GM18520 (cell line): Measurements from ENCODE around the gene TMEM161B.
"Not testable (repeated sequence)": the region's sequence is repeated elsewhere in the genome, so short reads cannot be mapped to it uniquely, and the experiment has no call there.

Source experiments
- ATAC-seq: cut with Tn5 transposase; IDR thresholded peaks from one replicate; pipeline ENCODE4 v1.9.1; 2021; ENCODE audit not compliant: unreplicated experiment

The TMEM161B gene

DNA sequence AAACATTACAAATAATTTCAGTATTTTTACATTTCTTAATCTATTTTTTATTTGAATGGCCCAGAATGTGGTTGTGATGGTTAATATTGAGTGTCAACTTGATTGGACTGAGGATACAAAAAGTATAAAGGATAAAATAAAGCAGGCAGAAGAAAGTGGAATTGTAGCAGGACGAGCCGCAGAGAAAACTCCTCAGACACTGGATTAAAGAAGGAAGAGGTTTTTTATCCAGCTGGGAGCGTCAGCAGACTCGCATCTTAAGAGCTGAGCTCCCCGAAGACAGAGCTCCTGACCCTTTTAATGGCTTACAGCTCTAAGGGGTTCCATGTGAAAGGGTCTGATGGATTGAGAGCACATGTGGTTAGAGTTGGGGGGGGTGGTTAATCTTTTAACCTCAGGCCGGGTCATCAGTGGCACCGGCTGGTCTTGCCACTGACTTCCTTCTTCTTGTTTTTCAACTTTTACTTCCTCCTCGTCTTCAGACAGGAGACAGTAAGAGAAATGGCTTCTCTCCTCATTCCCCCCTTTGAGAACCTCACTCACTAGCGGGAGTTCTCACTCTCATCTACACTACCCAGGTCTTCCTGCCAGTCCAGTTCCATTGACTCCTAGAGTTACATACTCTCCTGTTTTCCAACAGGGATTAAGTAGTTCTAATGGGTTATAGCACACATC, 80.0 kb downstream of the TMEM161B start:
- ATAC-seq = no peak

DNA sequence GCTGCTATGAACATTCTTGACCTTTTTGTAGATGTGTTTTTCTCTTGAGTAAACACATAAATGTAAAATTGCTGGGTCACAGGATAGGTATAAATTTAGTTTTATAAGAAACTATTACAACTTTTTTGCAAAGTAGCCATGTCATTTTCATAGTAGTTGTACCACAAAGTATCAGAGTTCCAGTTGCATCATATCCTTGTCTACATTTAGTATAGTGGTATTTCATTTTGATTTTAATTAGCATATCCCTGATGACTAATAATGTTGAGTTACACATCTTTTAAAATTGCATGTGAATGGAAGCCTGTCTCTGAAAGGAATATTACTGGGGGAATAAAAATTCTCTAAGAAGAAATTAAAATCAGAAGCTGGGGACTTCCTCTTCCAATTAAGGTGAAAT, 85.4 kb downstream of the TMEM161B start:
- no peak for ATAC-seq

DNA sequence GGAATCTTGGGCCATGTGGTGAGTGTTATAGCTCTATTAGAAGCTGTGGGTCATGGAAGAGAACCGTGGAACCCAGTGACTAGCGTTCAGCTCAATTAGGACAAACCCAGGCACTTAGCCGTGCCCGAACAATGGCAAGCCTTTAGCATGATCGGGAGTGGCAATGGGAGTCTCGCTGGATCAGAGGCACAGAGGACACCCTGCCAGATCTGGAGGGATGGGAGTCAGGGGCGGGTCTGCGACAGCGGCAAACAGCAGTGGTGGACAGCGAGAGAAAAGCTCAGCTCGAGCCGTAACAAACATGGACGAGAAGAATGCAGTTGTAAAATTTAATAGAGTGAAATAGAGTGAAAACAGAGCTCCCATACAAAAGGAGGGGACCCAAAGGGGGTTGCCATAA, 91.2 kb downstream of the TMEM161B start:
- ATAC-seq = not testable (repeated sequence)

DNA sequence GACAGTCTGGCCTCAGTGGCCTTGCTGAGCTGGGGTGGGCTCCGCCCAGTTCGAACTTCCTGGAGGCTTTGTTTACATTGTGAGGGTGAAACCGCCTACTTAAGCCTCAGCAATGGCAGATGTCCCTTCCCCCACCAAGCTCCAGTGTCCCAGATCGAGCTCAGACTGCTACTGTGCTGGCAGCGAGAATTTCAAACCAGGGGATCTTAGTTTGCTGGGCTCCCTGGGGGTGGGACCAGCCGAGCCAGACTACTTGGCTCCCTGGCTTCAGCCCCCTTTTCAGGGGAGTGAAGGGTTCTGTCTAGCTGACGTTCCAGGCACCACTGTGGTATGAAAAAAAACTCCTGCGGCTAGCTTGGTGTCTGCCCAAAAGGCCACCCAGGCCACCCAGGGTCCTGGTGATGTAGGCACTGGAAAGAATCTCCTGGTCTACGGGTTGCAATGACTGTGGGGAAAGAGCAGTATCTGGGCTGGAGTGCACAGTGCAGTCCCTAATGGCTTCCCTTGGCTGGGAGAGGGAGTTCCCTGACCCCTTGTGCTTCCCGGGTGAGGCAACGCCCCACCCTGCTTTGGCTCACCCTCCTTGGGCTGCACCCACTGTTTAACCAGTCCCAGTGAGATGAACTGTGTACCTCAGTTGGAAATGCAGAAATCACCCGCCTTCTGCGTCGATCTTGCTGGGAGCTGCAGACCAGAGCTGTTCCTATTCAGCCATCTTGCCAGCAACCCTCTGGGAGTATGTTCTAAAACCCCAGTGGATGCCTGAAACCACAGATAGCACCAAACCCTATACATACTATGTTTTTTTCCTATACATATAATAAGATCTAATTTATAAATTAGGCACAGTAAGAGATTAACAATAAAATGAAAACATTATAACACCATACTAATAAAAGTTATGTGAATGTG, 95.5 kb downstream of the TMEM161B start:
- no peak for ATAC-seq

DNA sequence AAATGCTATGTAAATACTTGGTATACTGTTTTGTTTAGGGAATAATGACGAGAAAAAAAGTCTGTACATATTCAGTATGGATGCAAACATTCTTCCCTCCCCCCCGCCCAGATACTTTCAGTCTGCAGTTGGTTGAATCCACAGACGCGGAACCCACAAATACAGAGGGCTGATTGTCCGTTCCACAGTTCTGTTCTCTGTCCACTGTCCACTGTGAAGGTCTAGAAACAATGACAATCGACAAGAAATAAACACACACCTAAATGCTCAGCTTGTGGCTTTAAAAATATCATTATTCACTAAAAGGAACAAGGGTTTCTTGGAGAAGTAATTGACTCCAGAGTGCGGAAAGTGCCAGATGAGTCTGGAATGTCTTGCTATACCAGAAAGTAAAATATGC, 109.1 kb downstream of the TMEM161B start:
- ATAC-seq = no peak

DNA sequence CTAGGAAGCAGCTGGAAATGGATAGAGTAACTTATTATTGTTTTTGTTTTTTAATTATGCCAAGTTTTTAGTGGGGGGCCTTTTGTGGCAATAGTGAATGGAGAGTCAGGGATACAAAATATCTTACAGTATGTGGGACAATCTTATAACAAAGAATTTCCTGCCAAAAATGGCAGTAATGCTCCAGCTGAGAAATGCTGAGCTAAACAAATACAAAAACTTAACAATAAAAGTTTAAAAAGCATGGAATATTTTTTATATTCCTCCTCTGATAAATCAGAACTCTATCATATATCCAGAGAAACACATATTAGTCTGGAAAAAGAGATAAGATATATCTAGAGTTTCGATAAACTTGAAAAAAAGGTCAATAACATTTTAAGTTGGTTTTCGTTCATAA, 110.6 kb downstream of the TMEM161B start:
- no peak for ATAC-seq

DNA sequence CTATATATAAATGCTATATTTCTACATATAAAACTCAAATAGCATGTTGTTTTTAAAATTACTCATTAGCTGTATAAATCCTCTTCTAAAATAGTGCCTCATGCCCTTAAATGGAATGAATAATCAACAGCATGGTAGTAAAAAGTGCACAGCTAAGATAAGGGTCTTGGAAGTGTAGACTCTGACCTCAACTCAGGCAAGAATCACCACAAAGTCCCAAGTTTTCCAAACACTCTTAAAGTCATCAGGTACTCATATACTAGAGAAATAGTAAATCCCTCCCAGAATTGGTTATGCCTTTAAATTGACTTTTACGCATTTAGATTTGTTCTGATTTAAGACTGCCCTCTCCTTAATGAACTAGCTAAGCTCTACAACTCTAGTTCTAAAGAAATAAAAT, 113.8 kb downstream of the TMEM161B start:
- ATAC-seq = no peak

DNA sequence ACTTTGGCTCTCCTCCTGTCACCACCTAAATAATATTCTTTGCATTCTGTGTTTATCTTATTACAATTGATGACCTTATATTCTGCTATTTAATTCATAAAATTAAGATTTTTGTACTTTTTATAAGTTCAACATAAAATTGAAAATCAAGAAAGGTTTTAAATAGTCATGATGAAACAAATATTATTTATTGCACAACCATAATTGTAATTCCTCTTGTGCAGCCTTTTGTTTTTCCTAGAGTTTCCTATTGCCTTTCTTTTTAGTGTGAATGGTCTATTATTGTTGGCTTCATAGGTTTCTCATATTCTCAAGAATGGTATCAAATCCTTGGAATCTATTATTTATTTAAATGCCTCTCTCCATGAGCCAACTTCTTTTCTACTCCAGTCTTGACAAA, 117.9 kb downstream of the TMEM161B start:
- no peak for ATAC-seq

DNA sequence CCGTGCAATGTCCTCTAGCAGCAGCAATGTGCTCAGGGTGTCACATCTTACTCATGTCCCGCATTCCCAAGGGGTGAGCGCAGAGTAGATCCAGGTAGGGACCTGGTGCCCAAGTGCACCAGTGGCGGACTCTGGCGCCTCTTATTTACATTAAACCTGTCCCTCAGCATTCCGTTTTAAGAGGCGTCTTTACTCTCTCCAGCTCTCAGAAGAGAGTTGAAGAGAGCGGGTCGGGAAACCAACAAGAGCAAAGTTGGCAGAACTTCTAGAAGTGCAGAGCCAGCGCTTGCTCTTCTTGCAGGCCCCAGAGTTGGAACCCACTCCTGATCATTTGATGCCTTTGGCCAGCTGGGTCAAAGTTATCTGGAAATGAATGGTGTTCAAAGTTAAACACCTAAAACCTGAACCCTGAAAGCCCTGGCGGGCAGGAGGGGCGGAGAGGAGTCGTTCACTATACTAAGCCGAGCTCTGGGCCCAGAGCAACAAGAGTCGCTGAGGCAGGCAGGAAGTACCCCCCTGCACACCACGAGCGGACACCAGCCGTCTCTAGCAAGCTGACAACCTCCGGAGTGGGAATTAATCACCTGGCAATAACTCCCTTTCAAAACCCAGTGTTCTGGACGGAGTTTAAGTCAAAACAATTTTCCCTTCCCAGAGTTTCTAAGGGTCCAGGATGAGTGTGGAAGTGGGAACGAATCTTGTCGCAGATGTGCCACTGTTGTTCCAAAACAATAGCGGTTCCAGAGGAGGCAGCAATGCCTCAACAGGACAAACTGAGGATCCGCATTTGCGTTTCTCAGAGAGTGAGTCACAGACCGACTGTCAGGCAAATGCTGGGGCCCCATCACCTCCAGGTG, 122.8 kb downstream of the TMEM161B start:
- ATAC-seq = no peak

DNA sequence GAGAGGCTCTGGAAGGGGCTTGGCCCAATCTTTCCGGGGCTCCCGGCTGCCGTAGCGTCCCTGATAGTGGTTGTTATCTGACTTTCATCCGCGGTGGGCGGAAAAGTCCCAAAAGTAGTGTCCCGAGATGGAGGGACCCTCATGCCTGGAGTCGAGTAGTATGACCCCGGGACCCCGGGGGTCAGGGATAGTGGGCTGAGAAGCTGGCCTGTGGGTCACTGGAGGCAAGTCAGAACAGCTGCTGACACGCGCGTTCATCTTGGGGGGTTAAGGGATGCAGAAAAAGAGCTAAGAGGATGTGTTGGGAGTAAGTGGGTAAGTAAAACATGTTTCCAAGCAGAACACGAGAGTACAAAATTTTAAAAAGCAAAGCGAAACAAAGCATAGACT, 123.4 kb downstream of the TMEM161B start:
- no peak for ATAC-seq
